Measurements from ENCODE around the gene FAM111B. TPM values are rescaled to one million over a fixed set of nuclear protein-coding genes. Genes with fewer than 3 reads are reported as not detected.
"Not testable (repeated sequence)": the region's sequence is repeated elsewhere in the genome, so short reads cannot be mapped to it uniquely, and the experiment has no call there.

The FAM111B gene
- total RNA-seq: 93.3 and 95.6 TPM in 2 replicates

GRCh38 chr11:59106363-59107336 is at the start of gene FAM111B:
TSS of gene FAM111B (plus strand) at chr11:59107237. CDS start at chr11:59109626, 2,389 bp downstream.
- intact Hi-C loops (cut with micrococcal nuclease): loop anchor here (1.0 to 10.0 kb wide), 5 partner anchors 36 to 706 kb away; partner anchors contain the start of genes FAM111A, MRPL16 and ZFP91

- intact Hi-C loops (cut with micrococcal nuclease): loop anchor here (1.0 to 10.0 kb wide), 4 partner anchors 39 to 134 kb away; partner anchors contain the start of gene FAM111B
Measured at GRCh38 chr11:59058120-59059033, 48.7 kb upstream of the FAM111B start.

GRCh38 chr11:59060096-59060495 is 46.9 kb upstream of the FAM111B start:
- intact Hi-C loops (cut with micrococcal nuclease): not testable (repeated sequence)

- intact Hi-C loops (cut with micrococcal nuclease): no loop called here
Measured at GRCh38 chr11:59062602-59063529, 44.2 kb upstream of the FAM111B start.

GRCh38 chr11:59063996-59064727 is 42.9 kb upstream of the FAM111B start:
- intact Hi-C loops (cut with micrococcal nuclease): not testable (repeated sequence)

GRCh38 chr11:59069087-59069486 is 38.0 kb upstream of the FAM111B start:
- intact Hi-C loops (cut with micrococcal nuclease): no loop called here

- intact Hi-C loops (cut with micrococcal nuclease): no loop called here
Measured at GRCh38 chr11:59076876-59077571, 30.0 kb upstream of the FAM111B start.

- intact Hi-C loops (cut with micrococcal nuclease): no loop called here
Measured at GRCh38 chr11:59078435-59078834, 28.6 kb upstream of the FAM111B start.

- intact Hi-C loops (cut with micrococcal nuclease): no loop called here
Measured at GRCh38 chr11:59079086-59079485, 28.0 kb upstream of the FAM111B start.

- intact Hi-C loops (cut with micrococcal nuclease): not testable (repeated sequence)
Measured at GRCh38 chr11:59080421-59080820, 26.6 kb upstream of the FAM111B start.

- intact Hi-C loops (cut with micrococcal nuclease): not testable (repeated sequence)
Measured at GRCh38 chr11:59081430-59082020, 25.5 kb upstream of the FAM111B start.

- intact Hi-C loops (cut with micrococcal nuclease): not testable (repeated sequence)
Measured at GRCh38 chr11:59086007-59086406, 21.0 kb upstream of the FAM111B start, which contains the start of gene GLYATL1B. TSS of gene GLYATL1B (plus strand) at chr11:59086307. CDS start at chr11:59086307, 0 bp downstream.

GRCh38 chr11:59088162-59088561 is 18.9 kb upstream of the FAM111B start:
- intact Hi-C loops (cut with micrococcal nuclease): no loop called here

GRCh38 chr11:59093576-59093975 is 13.5 kb upstream of the FAM111B start:
- intact Hi-C loops (cut with micrococcal nuclease): not testable (repeated sequence)

GRCh38 chr11:59095225-59095624 is 11.8 kb upstream of the FAM111B start:
- intact Hi-C loops (cut with micrococcal nuclease): loop anchor here (5.0 kb wide), 1 partner anchor 38 kb away; no protein-coding TSS in a partner anchor

GRCh38 chr11:59095972-59096575 is 11.0 kb upstream of the FAM111B start:
- intact Hi-C loops (cut with micrococcal nuclease): loop anchor here (5.0 kb wide), 1 partner anchor 39 kb away; no protein-coding TSS in a partner anchor

- intact Hi-C loops (cut with micrococcal nuclease): loop anchor here (1.0 to 5.0 kb wide), 3 partner anchors 39 to 61 kb away; no protein-coding TSS in a partner anchor
Measured at GRCh38 chr11:59097113-59097708, 9.8 kb upstream of the FAM111B start.

Measured in T-helper 2 cell treated with Interferon-gamma antibody and Interleukin-4, amounts not matched to agents 100 ng/mL and 5 ng/mL, for 36 hours (primary cell).